IMR-90 (cell line): ENCODE measurements around the gene FAM174C. TPM values are rescaled to one million over a fixed set of nuclear protein-coding genes. Genes with fewer than 3 reads are reported as not detected.

ENCODE experiments used
- ATAC-seq: fragments of 200-7000 bp; cut with Tn5 transposase; 2 replicates; pipeline ENCODE4 v1.9.1; 2020; ENCODE audit warnings: low read depth, mild to moderate bottlenecking, moderate library complexity
- BruUV-seq: library from RNA; stranded (reverse); fragments of 400-500 nt; replicated peaks from 2 replicates; lab custom pipeline; 2021; lab: Mats Ljungman, UMichigan
- CTCF ChIA-PET: fragments of 300-600 bp; formaldehyde crosslinking; extraction: SDS; loops from one replicate; lab custom pipeline; 2021; ENCODE audit warnings: antibody characterized with exemption; lab: Yijun Ruan, JAX
- POLR2A ChIA-PET: fragments of 300-600 bp; sonication (Branson Sonifier 250); formaldehyde crosslinking; loops from one replicate; lab custom pipeline; 2022; ENCODE audit warnings: antibody characterized with exemption; ENCODE audit not compliant: unreplicated experiment; lab: Charles Lee
- DNase-seq: peaks from one replicate; pipeline ENCODE4 v3.0.0; 2013
- H2AFZ ChIP-seq: replicated peaks from 2 replicates; pipeline ENCODE3; 2013; ENCODE audit warnings: low read length, mild to moderate bottlenecking; ENCODE audit not compliant: poor library complexity
- H2AK5ac ChIP-seq: 2 replicates; pipeline ENCODE4 v1.6.1; 2013; ENCODE audit warnings: low read depth, low read length, inconsistent platforms
- H2AK9ac ChIP-seq: replicated peaks from 2 replicates; pipeline ENCODE3; 2013; ENCODE audit warnings: mild to moderate bottlenecking, low read depth, low read length, moderate library complexity; ENCODE audit not compliant: poor library complexity
- H2BK120ac ChIP-seq: 2 replicates; pipeline ENCODE4 v1.6.1; 2013; ENCODE audit warnings: low read depth, low read length, inconsistent platforms
- H2BK15ac ChIP-seq: 3 replicates; pipeline ENCODE4 v1.6.1; 2013; ENCODE audit warnings: low read depth, low read length, inconsistent platforms
- H2BK20ac ChIP-seq: 2 replicates; pipeline ENCODE4 v1.6.1; 2013; ENCODE audit warnings: low read depth, mild to moderate bottlenecking, inconsistent platforms, low read length, moderate library complexity
- H2BK5ac ChIP-seq: 2 replicates; pipeline ENCODE4 v1.6.1; 2013; ENCODE audit warnings: mild to moderate bottlenecking, low read depth, low read length, inconsistent platforms; ENCODE audit not compliant: poor library complexity, severe bottlenecking
- H3K14ac ChIP-seq: replicated peaks from 2 replicates; pipeline ENCODE4 v1.6.1; 2013; ENCODE audit warnings: low read depth, low read length, inconsistent platforms
- H3K18ac ChIP-seq: 2 replicates; pipeline ENCODE4 v1.6.1; 2013; ENCODE audit warnings: low read depth, low read length, control low read depth
- H3K23ac ChIP-seq: 2 replicates; pipeline ENCODE4 v1.6.1; 2013; ENCODE audit warnings: low read depth, low read length, inconsistent platforms
- H3K27ac ChIP-seq: 2 replicates; pipeline ENCODE4 v1.5.1; 2013; ENCODE audit warnings: mild to moderate bottlenecking, control low read depth, low read length; ENCODE audit not compliant: insufficient read depth
- H3K27me3 ChIP-seq: 2 replicates; pipeline ENCODE4 v1.6.1; 2013; ENCODE audit warnings: low read length; ENCODE audit not compliant: control insufficient read depth, insufficient read depth
- H3K36me3 ChIP-seq: 2 replicates; pipeline ENCODE4 v1.6.1; 2013; ENCODE audit warnings: low read length, mixed read lengths; ENCODE audit not compliant: control insufficient read depth, insufficient read depth
- H3K4ac ChIP-seq: 2 replicates; pipeline ENCODE4 v1.6.1; 2013; ENCODE audit warnings: low read depth, low read length, inconsistent platforms
- H3K4me1 ChIP-seq: 2 replicates; pipeline ENCODE4 v1.6.1; 2013; ENCODE audit warnings: low read length, mixed read lengths; ENCODE audit not compliant: control insufficient read depth, insufficient read depth
- H3K4me2 ChIP-seq: 2 replicates; pipeline ENCODE4 v1.6.1; 2013; ENCODE audit warnings: low read depth, mild to moderate bottlenecking, control low read depth, low read length, moderate library complexity
- H3K4me3 ChIP-seq: 2 replicates; pipeline ENCODE4 v1.5.1; 2013; ENCODE audit warnings: low read depth, mild to moderate bottlenecking, control low read depth, low read length, moderate library complexity; ENCODE audit not compliant: insufficient read depth
- H3K56ac ChIP-seq: 2 replicates; pipeline ENCODE4 v1.6.1; 2013; ENCODE audit warnings: low read length, inconsistent platforms; ENCODE audit not compliant: insufficient read depth; ENCODE audit errors: extremely low read depth
- H3K79me1 ChIP-seq, 2 experiments: 2 replicates each; pipeline ENCODE4 v1.6.1; 2013; ENCODE audit warnings: low read length in 2 of 2, inconsistent platforms in 1 of 2, low read depth in 1 of 2
- H3K9ac ChIP-seq: 2 replicates; pipeline ENCODE4 v1.6.1; 2013; ENCODE audit warnings: low read depth, low read length, control low read depth
- H3K9me1 ChIP-seq: 2 replicates; pipeline ENCODE4 v1.6.1; 2013; ENCODE audit warnings: low read length, inconsistent platforms; ENCODE audit not compliant: insufficient read depth
- H3K9me3 ChIP-seq: 2 replicates; pipeline ENCODE4 v1.6.1; 2013; ENCODE audit warnings: low read length; ENCODE audit not compliant: control insufficient read depth, insufficient read depth
- H4K20me1 ChIP-seq: 2 replicates; pipeline ENCODE4 v1.6.1; 2013; ENCODE audit warnings: low read length, inconsistent platforms; ENCODE audit not compliant: insufficient read depth
- H4K5ac ChIP-seq: 2 replicates; pipeline ENCODE4 v1.6.1; 2013; ENCODE audit warnings: mild to moderate bottlenecking, low read depth, low read length, control low read depth
- H4K8ac ChIP-seq, 2 experiments: 2 replicates each; pipeline ENCODE4 v1.6.1; 2013; ENCODE audit warnings: low read depth in 2 of 2, low read length in 2 of 2, control low read depth in 1 of 2, inconsistent platforms in 1 of 2
- H4K91ac ChIP-seq: 2 replicates; pipeline ENCODE4 v1.6.1; 2013; ENCODE audit warnings: low read depth, low read length, inconsistent platforms; ENCODE audit not compliant: insufficient read depth
- CHD1 ChIP-seq: IDR thresholded peaks from 2 replicates; pipeline ENCODE4 v1.6.1; 2012; ENCODE audit warnings: low read depth, low read length, improper control_type of control experiment
- POLR2A ChIP-seq: IDR thresholded peaks from 2 replicates; pipeline ENCODE4 v1.6.1; 2012; ENCODE audit warnings: mild to moderate bottlenecking, low read depth, low read length
- RAD21 ChIP-seq: IDR thresholded peaks from 2 replicates; pipeline ENCODE4 v1.6.1; 2012; ENCODE audit warnings: low read length, improper control_type of control experiment
- WGBS, 2 experiments: methylation state at CpG; one replicate each; pipeline versions ENCODE4 v1.1.5 to v1.1.7; 2013; ENCODE audit warnings: missing lambda C conversion rate in 2 of 2; ENCODE audit not compliant: insufficient read length in 1 of 2; ENCODE audit errors: extremely low coverage in 2 of 2; 5-methylcytosine and 5-hydroxymethylcytosine counted together
- dilution Hi-C: fragments of 300-500 bp; cut with HindIII; formaldehyde crosslinking; loops from one replicate; pipeline ENCODE4 v1.14.3; 2018; ENCODE audit warnings: low sequenced_read_pairs; ENCODE audit not compliant: unreplicated experiment
- in situ Hi-C: fragments of 300-500 bp; cut with MboI; formaldehyde crosslinking; loops from 3 replicates; pipeline ENCODE4 v1.14.3; 2019; ENCODE audit warnings: low sequenced_read_pairs, inconsistent platforms, mixed read lengths
- intact Hi-C: fragments of 100-400 bp; cut with micrococcal nuclease; formaldehyde crosslinking; loops from 2 replicates; pipeline ENCODE4 v1.10.0; 2022
- polyA plus RNA-seq, 3 experiments: library from polyadenylated mRNA; depleted of rRNA; stranded (reverse); fragments of >200 nt; gene quantifications; 2 replicates each; pipeline ENCODE4 v1.2.3, GENCODE V29; 2012; ENCODE audit warnings: low replicate concordance in 1 of 3
- total RNA-seq: library from RNA; depleted of rRNA; stranded (reverse); fragments of >200 nt; gene quantifications from 2 replicates; pipeline ENCODE4 v1.2.3, GENCODE V29; 2012

The FAM174C gene
- total and polyA plus RNA-seq, 2 of the 4 experiments (the other 2 are of a cell fraction), result 7.5 to 61.8 TPM

- peaks cover 36% of the 10 kb centered on the region for H3K36me3 ChIP-seq
- H2BK20ac ChIP-seq, result no peak overlapping the region
- H3K9me3 ChIP-seq, result no peaks in the 10 kb centered on the region
- peak overlapping the region; percentile 95 for H2AK9ac ChIP-seq
- BruUV-seq, result TSS peak; percentile 77
- peaks cover 20% of the 10 kb centered on the region for H3K4me1 ChIP-seq
- intact Hi-C loops (loop anchor here (1.0 kb wide), 1 partner anchor 19 kb away; the partner anchor contains the start of gene CIRBP), dilution Hi-C loops (no loop called here), in situ Hi-C loops (no loop called here)
- H3K56ac ChIP-seq, result no peak overlapping the region
- peak overlapping the region; percentile 56 for H2AFZ ChIP-seq
- H3K27ac ChIP-seq, result peak overlapping the region; percentile 91
- peak overlapping the region; percentile 94 for H3K4me3 ChIP-seq
- H3K9me1 ChIP-seq, result no peaks in the 10 kb centered on the region
- no peak overlapping the region for H4K5ac ChIP-seq
- no peak overlapping the region for H4K8ac ChIP-seq
- ChIA-PET POLR2A (interaction anchor here (0.5 kb wide), 1 partner anchor 8 kb away, joined by 4 read pairs; no protein-coding TSS in a partner anchor), CTCF (no interaction called here)
- H3K4ac ChIP-seq, result peak overlapping the region; percentile 47; the same call in 1 of the 2 replicates
- no peak overlapping the region for H4K91ac ChIP-seq
- peaks cover 0 to 36% of the 10 kb centered on the region in 2 experiments; a peak in 2 of 4 replicates for H3K79me1 ChIP-seq
- H3K9ac ChIP-seq, result peak overlapping the region; percentile 84
- H4K20me1 ChIP-seq, result peaks cover 64% of the 10 kb centered on the region
- H3K14ac ChIP-seq, result no peak overlapping the region
- H2BK15ac ChIP-seq, result no peak overlapping the region
- no peak for TF ChIP-seq RAD21
- TF ChIP-seq POLR2A, result no peak
- TF ChIP-seq CHD1, result no peak
- no peak overlapping the region; the same call in 1 of the 2 replicates for H3K18ac ChIP-seq
- H3K23ac ChIP-seq, result no peak overlapping the region
- ATAC-seq, result no peak
- DNase-seq, result no peak
- no peak overlapping the region for H2BK120ac ChIP-seq
- H2BK5ac ChIP-seq, result peak overlapping the region; percentile 76
- H3K4me2 ChIP-seq, result no peak overlapping the region
- no peaks in the 10 kb centered on the region for H3K27me3 ChIP-seq
- no peak overlapping the region for H2AK5ac ChIP-seq
- 1% methylated on average over 41 of the region's 67 CpGs; no CpG with 5 or more reads in 1 of the 2 experiments for WGBS, 2 experiments
Measured at GRCh38 chr19:1249990-1250436, 25.3 kb upstream of the FAM174C start.
